ENCODE measurements around the gene TMEM248. TPM values are rescaled to one million over a fixed set of nuclear protein-coding genes. Genes with fewer than 3 reads are reported as not detected.

TMEM248 gene
- total RNA-seq, 1 experiment from 2014 or later: 59.3 TPM

DNA sequence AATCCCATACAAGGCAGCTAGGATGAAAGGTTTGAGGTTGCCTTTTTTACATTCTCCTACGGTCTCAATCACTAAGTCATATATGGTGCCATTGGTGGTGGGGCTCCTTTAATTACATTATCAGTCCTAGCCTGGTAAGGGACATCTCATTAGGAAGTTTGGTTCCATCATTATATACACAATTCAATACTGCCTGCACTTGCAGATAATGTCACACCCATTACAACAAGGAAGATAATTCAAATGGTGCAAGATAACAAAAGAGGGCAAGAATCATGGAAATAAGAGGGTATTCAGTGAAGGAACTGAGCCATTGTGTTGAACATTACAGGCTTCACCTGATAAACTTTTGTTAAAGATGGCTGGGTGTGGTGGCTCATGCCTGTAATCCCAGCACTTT is 1.7 kb upstream of the TMEM248 start:
- Histone ChIP-seq H3K9me2 (ENCODE audit: insufficient read depth) (no peaks in the 10 kb centered on the region), H3K4me3 (replicated peaks in 1 of 2; ENCODE audit: low read depth in 1 of 2, low read length in 2 of 2) (no peak overlapping the region), H3K36me3 (ENCODE audit: control insufficient read depth in 1 of 2, insufficient read depth in 2 of 2, low read length in 2 of 2) (no peaks in the 10 kb centered on the region), H3K9me3 (ENCODE audit: control insufficient read depth in 1 of 2, insufficient read depth in 1 of 2, low read depth in 1 of 2, low read length in 2 of 2) (no peaks in the 10 kb centered on the region), H2AFZ (ENCODE audit: low read depth, low read length, poor library complexity, severe bottlenecking) (no peak overlapping the region), H3K4me2 (ENCODE audit: low read length) (no peak overlapping the region; the same call in 1 of the 2 replicates), H3K27ac (ENCODE audit: low read depth, low read length) (no peak overlapping the region), H4K20me1 (ENCODE audit: insufficient read depth) (no peaks in the 10 kb centered on the region), H3K27me3 (ENCODE audit: insufficient read depth, low read length) (no peaks in the 10 kb centered on the region), H3K9ac (ENCODE audit: low read length) (no peak overlapping the region), H3K79me2 (ENCODE audit: insufficient read depth, low read length) (peaks cover 30% of the 10 kb centered on the region), H3K4me1 (ENCODE audit: control insufficient read depth in 1 of 2, insufficient read depth in 2 of 2, low read length in 2 of 2) (peaks cover 0 to 20% of the 10 kb centered on the region in 2 experiments; a peak in 3 of 4 replicates)
- no TSS peak for BruUV-seq (replicated peaks)
- CTCF ChIA-PET: no interaction called here
- ATAC-seq (no peak), DNase-seq (ENCODE audit: low read depth, low spot score) (no peak)
- POLR2A ChIA-PET: no interaction called here
- no peak for TF ChIP-seq SRF (IDR thresholded peaks at IDR 0.05; ENCODE audit: low read depth)
- TF ChIP-seq YY1 (IDR thresholded peaks at IDR 0.05; ENCODE audit: extremely low read depth, insufficient replicate concordance, low read depth, low read length): no peak
- TF ChIP-seq, protein P1, sequence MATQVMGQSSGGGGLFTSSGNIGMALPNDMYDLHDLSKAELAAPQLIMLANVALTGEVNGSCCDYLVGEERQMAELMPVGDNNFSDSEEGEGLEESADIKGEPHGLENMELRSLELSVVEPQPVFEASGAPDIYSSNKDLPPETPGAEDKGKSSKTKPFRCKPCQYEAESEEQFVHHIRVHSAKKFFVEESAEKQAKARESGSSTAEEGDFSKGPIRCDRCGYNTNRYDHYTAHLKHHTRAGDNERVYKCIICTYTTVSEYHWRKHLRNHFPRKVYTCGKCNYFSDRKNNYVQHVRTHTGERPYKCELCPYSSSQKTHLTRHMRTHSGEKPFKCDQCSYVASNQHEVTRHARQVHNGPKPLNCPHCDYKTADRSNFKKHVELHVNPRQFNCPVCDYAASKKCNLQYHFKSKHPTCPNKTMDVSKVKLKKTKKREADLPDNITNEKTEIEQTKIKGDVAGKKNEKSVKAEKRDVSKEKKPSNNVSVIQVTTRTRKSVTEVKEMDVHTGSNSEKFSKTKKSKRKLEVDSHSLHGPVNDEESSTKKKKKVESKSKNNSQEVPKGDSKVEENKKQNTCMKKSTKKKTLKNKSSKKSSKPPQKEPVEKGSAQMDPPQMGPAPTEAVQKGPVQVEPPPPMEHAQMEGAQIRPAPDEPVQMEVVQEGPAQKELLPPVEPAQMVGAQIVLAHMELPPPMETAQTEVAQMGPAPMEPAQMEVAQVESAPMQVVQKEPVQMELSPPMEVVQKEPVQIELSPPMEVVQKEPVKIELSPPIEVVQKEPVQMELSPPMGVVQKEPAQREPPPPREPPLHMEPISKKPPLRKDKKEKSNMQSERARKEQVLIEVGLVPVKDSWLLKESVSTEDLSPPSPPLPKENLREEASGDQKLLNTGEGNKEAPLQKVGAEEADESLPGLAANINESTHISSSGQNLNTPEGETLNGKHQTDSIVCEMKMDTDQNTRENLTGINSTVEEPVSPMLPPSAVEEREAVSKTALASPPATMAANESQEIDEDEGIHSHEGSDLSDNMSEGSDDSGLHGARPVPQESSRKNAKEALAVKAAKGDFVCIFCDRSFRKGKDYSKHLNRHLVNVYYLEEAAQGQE (IDR thresholded peaks at IDR 0.05; ENCODE audit: low read depth): no peak
- TF ChIP-seq ZFX (IDR thresholded peaks at IDR 0.05): no peak
- TF ChIP-seq CEBPB (IDR thresholded peaks at IDR 0.05; ENCODE audit: low read depth): no peak
- TF ChIP-seq, protein P2, sequence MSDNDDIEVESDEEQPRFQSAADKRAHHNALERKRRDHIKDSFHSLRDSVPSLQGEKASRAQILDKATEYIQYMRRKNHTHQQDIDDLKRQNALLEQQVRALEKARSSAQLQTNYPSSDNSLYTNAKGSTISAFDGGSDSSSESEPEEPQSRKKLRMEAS (IDR thresholded peaks at IDR 0.05): no peak
- no peak for TF ChIP-seq ZNF274 (IDR thresholded peaks at IDR 0.05; ENCODE audit: low read depth, low read length)
- TF ChIP-seq, protein P3, sequence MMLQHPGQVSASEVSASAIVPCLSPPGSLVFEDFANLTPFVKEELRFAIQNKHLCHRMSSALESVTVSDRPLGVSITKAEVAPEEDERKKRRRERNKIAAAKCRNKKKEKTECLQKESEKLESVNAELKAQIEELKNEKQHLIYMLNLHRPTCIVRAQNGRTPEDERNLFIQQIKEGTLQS (IDR thresholded peaks at IDR 0.05): no peak
- intact Hi-C loops (cut with micrococcal nuclease): no loop called here
- RAD21 ChIA-PET (ENCODE audit: low non-redundant PET in 1 of 2, low total read pairs in 2 of 2, uncharacterized antibody in 2 of 2, unreplicated experiment in 2 of 2): no interaction called here
